ENCODE measurements around the gene CHSY1. TPM values are rescaled to one million over a fixed set of nuclear protein-coding genes. Genes with fewer than 3 reads are reported as not detected.

Gene CHSY1
- total RNA-seq, 1 donor, result 41.5 TPM

GRCh38 chr15:101178931-101179330 lies 72.9 kb downstream of the CHSY1 start:
- DNase-seq (ENCODE audit: low read depth), result no peak
- TF ChIP-seq CTCF (IDR thresholded peaks at IDR 0.05; ENCODE audit: insufficient read depth, low read depth, low read length), result no peak
- no peak overlapping the region for H3K4me3 ChIP-seq (ENCODE audit: low read depth, low read length)

- DNase-seq (ENCODE audit: low read depth), result no peak
- H3K4me3 ChIP-seq (ENCODE audit: low read depth, low read length), result no peak overlapping the region
- no peak for TF ChIP-seq CTCF (IDR thresholded peaks at IDR 0.05; ENCODE audit: insufficient read depth, low read depth, low read length)
Measured at GRCh38 chr15:101178479-101178878, 73.4 kb downstream of the CHSY1 start.

- no peak for DNase-seq (ENCODE audit: low read depth)
- no peak for TF ChIP-seq CTCF (IDR thresholded peaks at IDR 0.05; ENCODE audit: insufficient read depth, low read depth, low read length)
Measured at GRCh38 chr15:101177866-101178265, 74.0 kb downstream of the CHSY1 start.

GRCh38 chr15:101176625-101177024 lies 75.2 kb downstream of the CHSY1 start:
- H3K4me3 ChIP-seq (ENCODE audit: low read depth, low read length), result no peak overlapping the region
- no peak for TF ChIP-seq CTCF (IDR thresholded peaks at IDR 0.05; ENCODE audit: insufficient read depth, low read depth, low read length)
- peak; percentile 75 for DNase-seq (ENCODE audit: low read depth)

More at GRCh38 chr15:101177866-101178265, 74.0 kb downstream of the CHSY1 start:
- no peak overlapping the region for H3K4me3 ChIP-seq (ENCODE audit: low read depth, low read length)

GRCh38 chr15:101175401-101175800 lies 76.4 kb downstream of the CHSY1 start:
- DNase-seq (ENCODE audit: low read depth), result no peak
- no peak overlapping the region for H3K4me3 ChIP-seq (ENCODE audit: low read depth, low read length)
- TF ChIP-seq CTCF (IDR thresholded peaks at IDR 0.05; ENCODE audit: insufficient read depth, low read depth, low read length), result no peak

- no peak overlapping the region for H3K4me3 ChIP-seq (ENCODE audit: low read depth, low read length)
- no peak for TF ChIP-seq CTCF (IDR thresholded peaks at IDR 0.05; ENCODE audit: insufficient read depth, low read depth, low read length)
- no peak for DNase-seq (ENCODE audit: low read depth)
Measured at GRCh38 chr15:101174152-101174920, 77.5 kb downstream of the CHSY1 start.
